ENCODE results near the gene REXO4.

DNA sequence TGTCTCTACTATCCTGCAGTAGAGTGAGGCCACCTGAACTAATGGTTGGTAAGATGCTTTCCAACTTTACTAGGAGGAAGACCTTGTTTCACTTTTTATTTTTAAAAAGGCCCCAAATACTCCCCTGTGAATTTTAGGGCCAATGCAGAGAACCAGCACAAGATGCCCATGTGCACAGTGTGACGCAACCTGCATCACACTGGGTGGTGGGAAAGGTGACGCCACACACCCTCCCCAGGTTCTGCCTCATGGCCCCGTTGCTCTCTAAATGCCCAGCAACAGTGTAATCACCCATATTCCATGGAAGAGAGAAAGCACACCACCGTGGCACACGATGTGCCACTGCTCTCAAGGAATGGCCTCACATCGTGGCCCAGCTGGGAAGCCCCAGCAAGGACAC lies 48.4 kb downstream of the REXO4 start:
- TF ChIP-seq, protein P1, sequence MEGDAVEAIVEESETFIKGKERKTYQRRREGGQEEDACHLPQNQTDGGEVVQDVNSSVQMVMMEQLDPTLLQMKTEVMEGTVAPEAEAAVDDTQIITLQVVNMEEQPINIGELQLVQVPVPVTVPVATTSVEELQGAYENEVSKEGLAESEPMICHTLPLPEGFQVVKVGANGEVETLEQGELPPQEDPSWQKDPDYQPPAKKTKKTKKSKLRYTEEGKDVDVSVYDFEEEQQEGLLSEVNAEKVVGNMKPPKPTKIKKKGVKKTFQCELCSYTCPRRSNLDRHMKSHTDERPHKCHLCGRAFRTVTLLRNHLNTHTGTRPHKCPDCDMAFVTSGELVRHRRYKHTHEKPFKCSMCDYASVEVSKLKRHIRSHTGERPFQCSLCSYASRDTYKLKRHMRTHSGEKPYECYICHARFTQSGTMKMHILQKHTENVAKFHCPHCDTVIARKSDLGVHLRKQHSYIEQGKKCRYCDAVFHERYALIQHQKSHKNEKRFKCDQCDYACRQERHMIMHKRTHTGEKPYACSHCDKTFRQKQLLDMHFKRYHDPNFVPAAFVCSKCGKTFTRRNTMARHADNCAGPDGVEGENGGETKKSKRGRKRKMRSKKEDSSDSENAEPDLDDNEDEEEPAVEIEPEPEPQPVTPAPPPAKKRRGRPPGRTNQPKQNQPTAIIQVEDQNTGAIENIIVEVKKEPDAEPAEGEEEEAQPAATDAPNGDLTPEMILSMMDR (conservative IDR thresholded peaks at IDR 0.05; ENCODE audit: low read length) = no peak
- TF ChIP-seq EZH2phosphoT487 (IDR thresholded peaks at IDR 0.05; ENCODE audit: borderline replicate concordance, low read depth, low read length) = no peak
